Measurements from ENCODE around the gene CDH23. TPM values are rescaled to one million over a fixed set of nuclear protein-coding genes. Genes with fewer than 3 reads are reported as not detected.

Gene CDH23
- polyA plus RNA-seq, 1 donor (not counting 4 experiments of a cell fraction or from before 2014, with no cell fraction given): 0.01 TPM

DNA sequence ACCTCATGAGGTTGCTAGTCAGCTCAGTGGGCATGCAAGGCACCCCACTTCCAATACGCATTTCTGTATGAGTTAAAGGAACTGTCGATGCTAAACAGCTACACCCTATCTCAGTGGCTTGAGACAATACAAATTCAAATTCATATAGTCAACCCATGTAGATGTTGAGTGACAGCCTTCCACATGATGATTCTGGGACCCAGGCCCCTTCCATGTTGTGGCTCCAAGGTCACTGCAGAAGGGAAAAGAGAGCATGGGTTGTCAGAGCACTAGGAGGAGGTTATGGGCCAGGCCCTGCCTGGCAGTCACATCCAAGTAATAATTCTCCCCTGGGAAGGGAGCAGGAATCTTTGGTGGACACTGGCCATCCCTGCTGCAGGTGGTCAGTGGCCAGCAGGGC, 294.7 kb downstream of the CDH23 start:
- TF ChIP-seq, protein P1, sequence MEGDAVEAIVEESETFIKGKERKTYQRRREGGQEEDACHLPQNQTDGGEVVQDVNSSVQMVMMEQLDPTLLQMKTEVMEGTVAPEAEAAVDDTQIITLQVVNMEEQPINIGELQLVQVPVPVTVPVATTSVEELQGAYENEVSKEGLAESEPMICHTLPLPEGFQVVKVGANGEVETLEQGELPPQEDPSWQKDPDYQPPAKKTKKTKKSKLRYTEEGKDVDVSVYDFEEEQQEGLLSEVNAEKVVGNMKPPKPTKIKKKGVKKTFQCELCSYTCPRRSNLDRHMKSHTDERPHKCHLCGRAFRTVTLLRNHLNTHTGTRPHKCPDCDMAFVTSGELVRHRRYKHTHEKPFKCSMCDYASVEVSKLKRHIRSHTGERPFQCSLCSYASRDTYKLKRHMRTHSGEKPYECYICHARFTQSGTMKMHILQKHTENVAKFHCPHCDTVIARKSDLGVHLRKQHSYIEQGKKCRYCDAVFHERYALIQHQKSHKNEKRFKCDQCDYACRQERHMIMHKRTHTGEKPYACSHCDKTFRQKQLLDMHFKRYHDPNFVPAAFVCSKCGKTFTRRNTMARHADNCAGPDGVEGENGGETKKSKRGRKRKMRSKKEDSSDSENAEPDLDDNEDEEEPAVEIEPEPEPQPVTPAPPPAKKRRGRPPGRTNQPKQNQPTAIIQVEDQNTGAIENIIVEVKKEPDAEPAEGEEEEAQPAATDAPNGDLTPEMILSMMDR (optimal IDR thresholded peaks at IDR 0.05 in 1 of 3, IDR thresholded peaks at IDR 0.05 in 1 of 3, conservative IDR thresholded peaks at IDR 0.05 in 1 of 3; ENCODE audit: extremely low read depth in 1 of 3, insufficient read depth in 2 of 3, low read length in 3 of 3): no peak
- TF ChIP-seq EZH2 (IDR thresholded peaks at IDR 0.05; ENCODE audit: low read length): no peak
- no peak for FAIRE-seq
- no peaks in the 10 kb centered on the region for H3K4me1 ChIP-seq (ENCODE audit: control insufficient read depth, extremely low read depth, insufficient read depth, low read length)
- no peak for DNase-seq (ENCODE audit: low read depth, low spot score)
- no peak overlapping the region for H3K9ac ChIP-seq (ENCODE audit: control insufficient read depth, extremely low read depth, insufficient read depth, low read length)
- H3K4me2 ChIP-seq (ENCODE audit: control insufficient read depth, extremely low read depth, insufficient read depth, low read depth, low read length): no peak overlapping the region
- dilution Hi-C loops (cut with MboI; ENCODE audit: extremely low pct_ligation_motif_present, low sequenced_read_pairs): no loop called here
- H3K79me2 ChIP-seq (ENCODE audit: control insufficient read depth, insufficient read depth, low read length): no peaks in the 10 kb centered on the region
- peaks cover 14% of the 10 kb centered on the region for H3K27me3 ChIP-seq (ENCODE audit: control insufficient read depth, extremely low read depth, insufficient read depth, low read length)
- no peaks in the 10 kb centered on the region for H3K9me1 ChIP-seq (ENCODE audit: control insufficient read depth, extremely low read depth, insufficient read depth, low read length)
- no peak overlapping the region for H3K4me3 ChIP-seq (ENCODE audit: control insufficient read depth in 2 of 3, extremely low read depth in 1 of 3, insufficient read depth in 2 of 3, low read depth in 1 of 3, low read length in 3 of 3)
- no peak overlapping the region for H3K27ac ChIP-seq (ENCODE audit: control insufficient read depth, insufficient read depth, low read length)
- no peak overlapping the region for H2AFZ ChIP-seq (ENCODE audit: control insufficient read depth, low read length)
- no peaks in the 10 kb centered on the region for H3K36me3 ChIP-seq (ENCODE audit: control insufficient read depth in 2 of 2, extremely low read depth in 1 of 2, insufficient read depth in 2 of 2, low read length in 2 of 2)
- no peaks in the 10 kb centered on the region for H3K9me3 ChIP-seq (ENCODE audit: control insufficient read depth, low read depth, low read length)
- H4K20me1 ChIP-seq (ENCODE audit: control insufficient read depth, extremely low read depth, insufficient read depth, low read length): peaks cover 2% of the 10 kb centered on the region

DNA sequence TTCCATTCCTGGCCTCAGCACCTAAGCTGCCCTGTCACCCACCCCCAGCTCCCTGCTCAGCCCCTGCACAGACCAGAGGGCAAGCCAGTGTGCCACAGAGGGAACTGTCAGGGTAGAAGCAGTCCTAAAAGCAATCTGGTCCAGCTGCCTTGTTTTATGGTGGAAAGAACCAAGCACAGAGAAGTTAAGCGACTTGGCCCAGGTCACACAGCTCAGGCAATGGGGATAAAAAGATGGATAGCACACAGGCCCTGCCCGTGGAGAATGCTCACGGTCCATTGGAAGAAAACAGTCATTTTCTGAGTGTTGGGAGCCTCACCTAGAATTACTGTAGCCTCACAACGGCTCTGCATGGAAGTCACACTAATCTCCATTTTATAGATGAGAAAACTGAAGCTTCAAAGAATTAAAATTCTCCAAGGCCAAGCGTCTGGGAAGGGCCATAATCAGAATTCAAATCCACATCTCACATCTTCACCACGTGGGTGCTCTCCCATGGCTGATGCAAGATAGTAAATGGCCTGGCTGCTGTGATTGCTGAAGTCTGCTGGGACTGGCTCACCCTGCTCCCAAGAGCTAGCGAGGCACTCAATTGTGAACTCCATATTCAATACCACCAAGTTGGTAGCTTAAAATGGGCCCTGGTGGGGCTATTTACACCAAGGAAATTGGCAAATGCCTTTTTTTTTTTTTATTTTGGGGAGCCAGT, 296.0 kb downstream of the CDH23 start:
- Histone ChIP-seq H3K4me1 (ENCODE audit: control insufficient read depth, extremely low read depth, insufficient read depth, low read length) (no peaks in the 10 kb centered on the region), H3K36me3 (ENCODE audit: control insufficient read depth in 2 of 2, extremely low read depth in 1 of 2, insufficient read depth in 2 of 2, low read length in 2 of 2) (no peaks in the 10 kb centered on the region), H3K9ac (ENCODE audit: control insufficient read depth, extremely low read depth, insufficient read depth, low read length) (no peak overlapping the region), H3K9me1 (ENCODE audit: control insufficient read depth, extremely low read depth, insufficient read depth, low read length) (no peaks in the 10 kb centered on the region), H3K4me3 (ENCODE audit: control insufficient read depth in 2 of 3, extremely low read depth in 1 of 3, insufficient read depth in 2 of 3, low read depth in 1 of 3, low read length in 3 of 3) (no peak overlapping the region), H4K20me1 (ENCODE audit: control insufficient read depth, extremely low read depth, insufficient read depth, low read length) (peaks cover 2% of the 10 kb centered on the region), H3K79me2 (ENCODE audit: control insufficient read depth, insufficient read depth, low read length) (no peaks in the 10 kb centered on the region), H2AFZ (ENCODE audit: control insufficient read depth, low read length) (no peak overlapping the region), H3K9me3 (ENCODE audit: control insufficient read depth, low read depth, low read length) (no peaks in the 10 kb centered on the region), H3K27me3 (ENCODE audit: control insufficient read depth, extremely low read depth, insufficient read depth, low read length) (peaks cover 10% of the 10 kb centered on the region), H3K27ac (ENCODE audit: control insufficient read depth, insufficient read depth, low read length) (no peak overlapping the region), H3K4me2 (ENCODE audit: control insufficient read depth, extremely low read depth, insufficient read depth, low read depth, low read length) (no peak overlapping the region)
- DNase-seq (ENCODE audit: low read depth, low spot score) (no peak), FAIRE-seq (no peak)
- TF ChIP-seq, protein P1 (optimal IDR thresholded peaks at IDR 0.05 in 1 of 3, IDR thresholded peaks at IDR 0.05 in 1 of 3, conservative IDR thresholded peaks at IDR 0.05 in 1 of 3; ENCODE audit: extremely low read depth in 1 of 3, insufficient read depth in 2 of 3, low read length in 3 of 3): no peak
- no peak for TF ChIP-seq EZH2 (IDR thresholded peaks at IDR 0.05; ENCODE audit: low read length)
- dilution Hi-C loops (cut with MboI; ENCODE audit: extremely low pct_ligation_motif_present, low sequenced_read_pairs): no loop called here
